ENCODE results near the gene SSR1.

The SSR1 gene

GRCh38 chr6:7269816-7270215 lies 43.2 kb downstream of the SSR1 start:
- H3K79me2 ChIP-seq (ENCODE audit: insufficient read depth, low read length) = no peaks in the 10 kb centered on the region
- H3K9ac ChIP-seq (ENCODE audit: low read length) = no peak overlapping the region
- H3K36me3 ChIP-seq (ENCODE audit: low read length) = no peaks in the 10 kb centered on the region
- no peak overlapping the region for H3K4me2 ChIP-seq (ENCODE audit: low read depth, low read length, poor library complexity, severe bottlenecking)
- no peaks in the 10 kb centered on the region for H4K20me1 ChIP-seq (ENCODE audit: low read depth, low read length)
- H3K9me3 ChIP-seq (ENCODE audit: insufficient read depth, low read length) = no peaks in the 10 kb centered on the region
- H3K4me3 ChIP-seq (ENCODE audit: insufficient read depth, low read length, poor library complexity, severe bottlenecking) = no peak overlapping the region
- H3K27me3 ChIP-seq (ENCODE audit: low read length) = no peaks in the 10 kb centered on the region
- no peak for TF ChIP-seq EZH2phosphoT487 (conservative IDR thresholded peaks at IDR 0.05; ENCODE audit: low read length)
- TF ChIP-seq, protein P1, sequence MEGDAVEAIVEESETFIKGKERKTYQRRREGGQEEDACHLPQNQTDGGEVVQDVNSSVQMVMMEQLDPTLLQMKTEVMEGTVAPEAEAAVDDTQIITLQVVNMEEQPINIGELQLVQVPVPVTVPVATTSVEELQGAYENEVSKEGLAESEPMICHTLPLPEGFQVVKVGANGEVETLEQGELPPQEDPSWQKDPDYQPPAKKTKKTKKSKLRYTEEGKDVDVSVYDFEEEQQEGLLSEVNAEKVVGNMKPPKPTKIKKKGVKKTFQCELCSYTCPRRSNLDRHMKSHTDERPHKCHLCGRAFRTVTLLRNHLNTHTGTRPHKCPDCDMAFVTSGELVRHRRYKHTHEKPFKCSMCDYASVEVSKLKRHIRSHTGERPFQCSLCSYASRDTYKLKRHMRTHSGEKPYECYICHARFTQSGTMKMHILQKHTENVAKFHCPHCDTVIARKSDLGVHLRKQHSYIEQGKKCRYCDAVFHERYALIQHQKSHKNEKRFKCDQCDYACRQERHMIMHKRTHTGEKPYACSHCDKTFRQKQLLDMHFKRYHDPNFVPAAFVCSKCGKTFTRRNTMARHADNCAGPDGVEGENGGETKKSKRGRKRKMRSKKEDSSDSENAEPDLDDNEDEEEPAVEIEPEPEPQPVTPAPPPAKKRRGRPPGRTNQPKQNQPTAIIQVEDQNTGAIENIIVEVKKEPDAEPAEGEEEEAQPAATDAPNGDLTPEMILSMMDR (IDR thresholded peaks at IDR 0.05; ENCODE audit: insufficient read depth, low read length, poor library complexity, severe bottlenecking) = no peak
- H2AFZ ChIP-seq (ENCODE audit: low read depth, low read length, severe bottlenecking) = no peak overlapping the region
- no peaks in the 10 kb centered on the region for H3K9me2 ChIP-seq (replicated peaks; ENCODE audit: insufficient read depth, low read length)
- no peak overlapping the region for H3K27ac ChIP-seq (ENCODE audit: low read depth, low read length)
- no peaks in the 10 kb centered on the region for H3F3A ChIP-seq (ENCODE audit: insufficient read depth)

DNA sequence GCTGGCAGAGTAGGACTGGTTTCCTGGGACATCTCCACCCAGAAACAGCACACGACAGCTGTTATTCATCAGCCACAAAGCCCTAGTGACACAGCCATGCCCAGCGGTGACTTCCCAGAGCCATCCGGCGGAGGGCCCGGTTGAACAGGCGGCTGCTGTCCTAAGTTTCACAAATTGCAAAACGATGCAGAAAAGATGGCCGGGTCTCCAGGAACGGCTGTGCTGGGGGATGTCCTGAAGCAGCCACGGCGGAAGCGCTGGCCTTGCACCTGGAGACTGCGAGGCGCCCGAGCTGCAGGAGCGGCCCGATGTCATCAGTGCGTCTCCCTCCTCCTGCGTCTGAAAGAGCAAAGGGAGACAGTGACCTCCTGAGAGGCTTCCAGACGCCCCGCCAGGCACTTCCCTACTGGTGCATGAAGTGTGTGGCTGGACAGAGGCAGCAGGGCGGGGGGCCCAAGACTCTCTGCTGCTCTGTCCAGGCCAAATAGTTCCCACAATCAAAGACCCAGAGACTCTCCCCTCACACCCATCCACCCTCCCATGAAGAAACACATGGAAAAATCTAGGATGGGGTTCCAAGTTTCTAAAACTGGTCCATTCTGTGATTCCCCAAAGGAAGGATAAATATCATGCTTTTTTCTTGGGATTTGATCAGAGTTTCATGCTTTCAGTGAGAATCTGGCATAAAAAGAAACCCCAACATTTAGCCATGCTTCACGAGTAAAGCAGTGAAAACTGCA lies 44.0 kb downstream of the SSR1 start:
- Histone ChIP-seq H3K9me3 (ENCODE audit: insufficient read depth, low read length) (no peaks in the 10 kb centered on the region), H3K79me2 (ENCODE audit: insufficient read depth, low read length) (no peaks in the 10 kb centered on the region), H3K9me2 (replicated peaks; ENCODE audit: insufficient read depth, low read length) (no peaks in the 10 kb centered on the region), H2AFZ (ENCODE audit: low read depth, low read length, severe bottlenecking) (no peak overlapping the region), H3K4me3 (ENCODE audit: insufficient read depth, low read length, poor library complexity, severe bottlenecking) (no peak overlapping the region), H3K27me3 (ENCODE audit: low read length) (no peaks in the 10 kb centered on the region), H3F3A (ENCODE audit: insufficient read depth) (no peaks in the 10 kb centered on the region), H3K4me2 (ENCODE audit: low read depth, low read length, poor library complexity, severe bottlenecking) (no peak overlapping the region), H3K36me3 (ENCODE audit: low read length) (no peaks in the 10 kb centered on the region), H3K27ac (ENCODE audit: low read depth, low read length) (no peak overlapping the region), H4K20me1 (ENCODE audit: low read depth, low read length) (no peaks in the 10 kb centered on the region), H3K9ac (ENCODE audit: low read length) (no peak overlapping the region)
- TF ChIP-seq, protein P1 (IDR thresholded peaks at IDR 0.05; ENCODE audit: insufficient read depth, low read length, poor library complexity, severe bottlenecking) = no peak
- no peak for TF ChIP-seq EZH2phosphoT487 (conservative IDR thresholded peaks at IDR 0.05; ENCODE audit: low read length)

DNA sequence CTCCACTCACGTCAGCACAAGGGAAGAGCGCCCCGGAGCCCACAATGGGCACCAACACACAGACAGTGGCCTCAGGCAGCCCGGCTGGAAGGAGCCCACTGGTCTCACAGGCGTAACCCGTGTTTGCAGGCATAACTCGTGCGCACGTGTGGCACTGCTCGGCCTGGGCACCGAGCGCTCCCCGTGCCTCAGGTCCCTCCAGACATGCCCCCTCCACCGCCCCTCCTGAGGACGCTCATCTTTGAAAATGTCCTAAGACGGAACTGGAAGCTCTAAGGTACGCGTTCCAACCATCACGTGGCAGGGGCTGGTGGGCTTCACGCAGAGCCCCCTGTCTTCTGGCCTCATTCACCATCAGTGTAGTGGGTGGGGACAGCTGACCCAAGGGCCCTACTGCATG lies 44.6 kb downstream of the SSR1 start:
- H3K27ac ChIP-seq (ENCODE audit: low read depth, low read length) = no peak overlapping the region
- H3K9ac ChIP-seq (ENCODE audit: low read length) = no peak overlapping the region
- TF ChIP-seq, protein P1 (IDR thresholded peaks at IDR 0.05; ENCODE audit: insufficient read depth, low read length, poor library complexity, severe bottlenecking) = no peak
- TF ChIP-seq EZH2phosphoT487 (conservative IDR thresholded peaks at IDR 0.05; ENCODE audit: low read length) = no peak
- H3K4me2 ChIP-seq (ENCODE audit: low read depth, low read length, poor library complexity, severe bottlenecking) = no peak overlapping the region
- no peaks in the 10 kb centered on the region for H3K79me2 ChIP-seq (ENCODE audit: insufficient read depth, low read length)
- no peaks in the 10 kb centered on the region for H3K9me3 ChIP-seq (ENCODE audit: insufficient read depth, low read length)
- no peak overlapping the region for H2AFZ ChIP-seq (ENCODE audit: low read depth, low read length, severe bottlenecking)
- H3K9me2 ChIP-seq (replicated peaks; ENCODE audit: insufficient read depth, low read length) = no peaks in the 10 kb centered on the region
- H3K4me3 ChIP-seq (ENCODE audit: insufficient read depth, low read length, poor library complexity, severe bottlenecking) = no peak overlapping the region
- no peaks in the 10 kb centered on the region for H3F3A ChIP-seq (ENCODE audit: insufficient read depth)
- H3K27me3 ChIP-seq (ENCODE audit: low read length) = no peaks in the 10 kb centered on the region
- H3K36me3 ChIP-seq (ENCODE audit: low read length) = no peaks in the 10 kb centered on the region
- H4K20me1 ChIP-seq (ENCODE audit: low read depth, low read length) = no peaks in the 10 kb centered on the region

Measured in SU-DHL-6 (cell line).